Measurements from ENCODE around the gene ARMC12. TPM values are rescaled to one million over a fixed set of nuclear protein-coding genes. Genes with fewer than 3 reads are reported as not detected.

Gene ARMC12, protein sequence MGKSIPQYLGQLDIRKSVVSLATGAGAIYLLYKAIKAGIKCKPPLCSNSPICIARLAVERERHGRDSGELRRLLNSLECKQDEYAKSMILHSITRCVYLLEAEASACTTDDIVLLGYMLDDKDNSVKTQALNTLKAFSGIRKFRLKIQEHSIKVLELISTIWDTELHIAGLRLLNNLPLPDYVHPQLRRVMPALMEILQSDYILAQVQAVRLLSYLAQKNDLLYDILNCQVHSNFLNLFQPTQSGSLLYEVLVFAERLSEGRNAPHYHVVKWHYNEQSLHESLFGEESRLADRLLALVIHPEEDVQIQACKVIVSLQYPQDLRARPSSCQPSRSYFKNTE
- 0.26 TPM in 2 replicates for total RNA-seq

DNA sequence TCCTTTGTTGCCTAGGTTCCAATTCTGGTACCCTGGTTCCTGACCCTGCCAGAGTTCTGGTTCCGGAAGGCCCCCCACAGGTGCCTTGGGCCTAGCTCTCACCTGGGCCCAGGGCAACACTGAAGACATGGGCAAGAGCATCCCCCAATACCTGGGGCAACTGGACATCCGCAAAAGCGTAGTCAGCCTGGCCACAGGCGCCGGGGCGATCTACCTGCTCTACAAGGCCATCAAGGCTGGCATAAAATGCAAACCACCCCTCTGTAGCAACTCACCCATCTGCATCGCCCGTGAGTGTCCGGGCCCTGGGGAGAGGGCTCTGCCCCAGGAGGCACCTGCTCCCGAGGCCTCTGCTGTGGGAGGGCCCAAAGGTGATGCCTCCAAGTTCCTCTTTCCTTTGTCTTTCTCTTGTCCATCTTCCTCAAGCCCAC, at the start of gene ARMC12:
ARMC12 (plus strand) TSS at position 51 of the 431 bp plus-strand sequence; CDS start at position 128, 77 bp downstream.

DNA sequence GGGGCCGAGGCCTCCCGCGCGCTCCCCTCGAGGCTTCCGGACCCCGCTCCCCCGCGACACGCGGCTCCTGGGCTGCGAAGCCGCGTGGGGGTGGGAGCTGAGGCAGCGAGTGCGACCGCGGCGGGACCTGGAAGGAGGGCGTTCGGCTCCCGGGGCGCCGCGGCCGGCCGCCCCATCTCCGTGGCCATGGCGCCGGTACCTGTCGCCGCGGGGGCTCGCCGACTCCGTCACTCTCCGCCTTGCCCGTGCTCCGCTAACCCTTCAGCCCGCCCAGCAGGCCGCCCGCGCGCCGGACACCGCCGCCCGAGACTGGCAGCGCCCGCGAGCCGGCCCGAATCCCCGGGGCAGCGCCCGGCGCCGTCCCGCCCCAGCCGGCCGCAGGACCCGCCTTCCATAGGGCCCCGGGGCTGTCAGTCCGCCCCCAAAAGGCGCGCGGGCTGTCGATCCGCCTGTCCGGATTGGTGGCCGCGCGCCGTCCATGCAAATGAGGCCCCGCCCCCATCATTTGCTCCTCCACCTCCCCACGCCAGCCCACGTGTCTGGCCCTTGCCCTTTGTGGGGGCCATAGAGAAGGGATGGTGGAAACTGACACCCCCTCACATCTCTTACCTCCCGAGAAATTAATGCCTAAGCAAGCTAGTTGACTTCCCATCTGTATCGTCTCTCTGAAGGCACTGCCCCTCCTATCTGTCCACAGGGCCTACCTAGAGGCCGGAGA, 48.1 kb upstream of the ARMC12 start, which contains the start of gene FKBP5:
FKBP5 (minus strand) TSS at position 311 of the 718 bp plus-strand sequence. CDS start 46,091 bp downstream, outside the sequence.

DNA sequence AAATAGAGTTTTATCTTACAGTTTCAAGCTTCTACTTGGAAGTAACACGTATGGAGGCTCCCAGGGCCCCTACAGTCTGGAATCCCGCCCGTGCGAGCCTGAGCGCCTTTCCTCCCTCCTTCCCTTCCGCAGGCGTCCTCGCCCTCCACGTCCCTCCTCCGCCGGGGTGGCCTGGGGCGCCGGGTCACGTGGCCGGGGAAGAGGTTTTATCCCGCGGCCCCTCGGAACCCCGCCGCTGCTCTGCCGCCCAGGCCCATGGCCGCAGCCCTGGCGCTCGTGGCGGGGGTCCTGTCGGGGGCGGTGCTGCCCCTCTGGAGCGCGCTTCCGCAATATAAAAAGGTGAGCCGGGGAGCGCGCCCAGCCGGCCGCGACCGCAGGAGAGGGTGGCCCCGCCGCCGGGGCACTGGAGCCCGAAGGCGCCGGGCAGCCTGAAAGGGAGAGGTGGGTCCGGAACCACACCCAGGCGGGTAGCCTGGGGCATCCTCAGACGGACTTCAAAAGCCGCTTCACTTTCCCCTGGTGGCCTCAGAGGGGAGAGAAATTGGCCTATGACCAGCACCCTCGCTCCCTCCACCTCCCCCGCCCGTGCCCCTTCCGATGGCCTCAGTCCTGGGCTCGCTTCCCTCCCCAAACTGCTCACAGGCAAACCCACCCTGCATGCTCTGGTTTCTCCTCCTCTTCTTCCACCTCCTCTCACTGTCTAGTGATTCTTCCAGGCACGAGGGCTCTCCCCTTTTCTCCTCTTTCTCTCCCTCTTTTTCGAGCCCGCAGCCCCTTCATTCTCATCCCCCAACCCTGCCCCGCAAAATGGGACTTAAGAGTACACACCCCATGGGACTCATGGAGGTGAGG, 39.8 kb downstream of the ARMC12 start, which contains the start of gene CLPSL2:
CLPSL2 (plus strand) TSS at position 235 of the 852 bp plus-strand sequence; CDS start at position 256, 21 bp downstream.

DNA sequence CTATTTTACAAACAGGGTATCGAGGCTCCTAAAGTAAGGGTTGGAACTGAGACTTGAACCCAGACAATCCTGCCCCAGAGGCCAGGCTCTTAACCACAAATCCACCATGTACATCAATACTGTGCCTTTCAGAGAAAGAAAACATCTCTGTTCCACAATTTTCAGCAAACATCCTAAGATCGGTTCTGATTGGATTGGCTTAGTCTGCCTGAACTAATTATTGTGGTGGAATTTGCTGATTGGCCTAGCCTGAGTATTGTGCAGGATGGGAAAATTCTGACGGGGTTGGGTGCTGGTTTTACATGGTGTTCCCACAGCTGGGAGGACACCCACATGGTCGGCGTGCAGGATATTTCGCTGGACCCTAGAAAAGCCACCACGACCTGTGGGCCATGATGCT, 43.9 kb downstream of the ARMC12 start, which contains the start of gene CLPSL1:
CLPSL1 (plus strand) TSS at position 301 of the 400 bp plus-strand sequence; CDS start at position 393, 92 bp downstream.

Other genes with a start within 250 kb of the ARMC12 start
- 16.1 and 16.2 TPM in 2 replicates for gene TEAD3, start 240.0 kb upstream of the ARMC12 start, total RNA-seq
- gene TULP1, start 224.1 kb upstream of the ARMC12 start, total RNA-seq: not detected in 2 replicates
- 2.9 and 3.7 TPM in 2 replicates for gene FKBP5, start 48.1 kb upstream of the ARMC12 start, total RNA-seq
- not detected in 2 replicates for gene CLPSL2, start 39.6 kb downstream of the ARMC12 start, total RNA-seq
- gene CLPSL1, start 44.0 kb downstream of the ARMC12 start, total RNA-seq: not detected in 2 replicates
- not detected in 2 replicates for gene CLPS, start 60.3 kb downstream of the ARMC12 start, total RNA-seq
- gene LHFPL5, start 68.3 kb downstream of the ARMC12 start, total RNA-seq: not detected in 2 replicates
- 29.1 and 37.0 TPM in 2 replicates for gene SRPK1, start 184.1 kb downstream of the ARMC12 start, total RNA-seq